Large intestine (tissue), 3 donors: Measurements from ENCODE around the gene RIMS1. TPM values are rescaled to one million over a fixed set of nuclear protein-coding genes. Genes with fewer than 3 reads are reported as not detected.
A peak's percentile ranks its signal among the peaks of the same experiment; 100 is the strongest.

Experiments
- DNase-seq, 2 donors: peaks; one replicate each; pipeline versions ENCODE4 v3.0.0 to v3.0.0-alpha.2; 2013
- H3K27ac ChIP-seq: one replicate; pipeline ENCODE4 v1.5.1; 2013; ENCODE audit warnings: low read length
- H3K27me3 ChIP-seq: 2 replicates; pipeline ENCODE4 v1.6.1; 2013; ENCODE audit warnings: low read length; ENCODE audit not compliant: control insufficient read depth, insufficient read depth
- H3K36me3 ChIP-seq: 2 replicates; pipeline ENCODE4 v1.6.1; 2013; ENCODE audit warnings: low read length; ENCODE audit not compliant: control insufficient read depth, insufficient read depth
- H3K4me1 ChIP-seq: one replicate; pipeline ENCODE4 v1.6.1; 2013; ENCODE audit warnings: low read length; ENCODE audit not compliant: control insufficient read depth, insufficient read depth
- H3K4me3 ChIP-seq: one replicate; pipeline ENCODE4 v1.5.1; 2013; ENCODE audit warnings: low read length
- H3K9me3 ChIP-seq: one replicate; pipeline ENCODE4 v1.6.1; 2013; ENCODE audit warnings: mild to moderate bottlenecking, low read depth, low read length, moderate library complexity; ENCODE audit not compliant: control insufficient read depth
- WGBS: methylation state at CpG from one replicate; pipeline ENCODE4 v1.1.5; 2013; ENCODE audit warnings: low lambda C conversion rate; ENCODE audit not compliant: insufficient coverage; 5-methylcytosine and 5-hydroxymethylcytosine counted together
- polyA plus RNA-seq: library from polyadenylated mRNA; unstranded; fragments of 120-200 nt; gene quantifications from one replicate; pipeline ENCODE4 v1.2.1, GENCODE V29; 2013

The RIMS1 gene
- polyA plus RNA-seq, 1 donor: 4.2 TPM

GRCh38 chr6:72401865-72402264, 515.5 kb downstream of the RIMS1 start:
- no peak overlapping the region for H3K27ac ChIP-seq
- no peaks in the 10 kb centered on the region for H3K27me3 ChIP-seq
- no peaks in the 10 kb centered on the region for H3K4me1 ChIP-seq
- H3K9me3 ChIP-seq: no peaks in the 10 kb centered on the region
- H3K4me3 ChIP-seq: no peak overlapping the region
- H3K36me3 ChIP-seq: no peaks in the 10 kb centered on the region
- no peak for DNase-seq

GRCh38 chr6:72403413-72403812, 517.1 kb downstream of the RIMS1 start:
- Histone ChIP-seq H3K4me3 (no peak overlapping the region), H3K27me3 (no peaks in the 10 kb centered on the region), H3K9me3 (no peaks in the 10 kb centered on the region), H3K36me3 (no peaks in the 10 kb centered on the region), H3K4me1 (no peaks in the 10 kb centered on the region), H3K27ac (no peak overlapping the region)
- DNase-seq: no peak
- WGBS: 86% methylated on average over 1 of the region's 2 CpGs

- 100% methylated on average over 1 of the region's 2 CpGs for WGBS
- H3K27me3 ChIP-seq: no peaks in the 10 kb centered on the region
- no peak overlapping the region for H3K27ac ChIP-seq
- no peak overlapping the region for H3K4me3 ChIP-seq
- H3K9me3 ChIP-seq: no peaks in the 10 kb centered on the region
- no peak for DNase-seq
- H3K4me1 ChIP-seq: no peaks in the 10 kb centered on the region
- H3K36me3 ChIP-seq: no peaks in the 10 kb centered on the region
Measured at GRCh38 chr6:72406517-72406916, 520.2 kb downstream of the RIMS1 start.

- no peaks in the 10 kb centered on the region for H3K36me3 ChIP-seq
- H3K9me3 ChIP-seq: no peaks in the 10 kb centered on the region
- H3K4me1 ChIP-seq: no peaks in the 10 kb centered on the region
- H3K27me3 ChIP-seq: peaks cover under 1% of the 10 kb centered on the region
- whole genome bisulfite sequencing: 73% methylated on average over 5 of the region's 6 CpGs
- no peak overlapping the region for H3K4me3 ChIP-seq
- DNase-seq: no peak
- H3K27ac ChIP-seq: no peak overlapping the region
Measured at GRCh38 chr6:72410769-72411168, 524.4 kb downstream of the RIMS1 start.

GRCh38 chr6:72411872-72412708, 525.7 kb downstream of the RIMS1 start:
- DNase-seq: peak; percentile 69 to 72
- Histone ChIP-seq H3K27me3 (peaks cover 2% of the 10 kb centered on the region), H3K4me3 (no peak overlapping the region), H3K27ac (no peak overlapping the region), H3K4me1 (no peaks in the 10 kb centered on the region), H3K36me3 (no peaks in the 10 kb centered on the region), H3K9me3 (no peaks in the 10 kb centered on the region)
- WGBS: no CpG with 5 or more reads among the region's 7 CpGs

GRCh38 chr6:72412709-72413044, 526.3 kb downstream of the RIMS1 start:
- DNase-seq: no peak
- H3K9me3 ChIP-seq: no peaks in the 10 kb centered on the region
- no peaks in the 10 kb centered on the region for H3K36me3 ChIP-seq
- H3K27me3 ChIP-seq: peaks cover 2% of the 10 kb centered on the region
- no peak overlapping the region for H3K4me3 ChIP-seq
- no CpG with 5 or more reads among the region's 7 CpGs for WGBS
- no peak overlapping the region for H3K27ac ChIP-seq
- H3K4me1 ChIP-seq: no peaks in the 10 kb centered on the region

GRCh38 chr6:72413884-72414283, 527.5 kb downstream of the RIMS1 start:
- WGBS: no CpG with 5 or more reads among the region's 9 CpGs
- Histone ChIP-seq H3K27me3 (peaks cover 2% of the 10 kb centered on the region), H3K27ac (no peak overlapping the region), H3K36me3 (no peaks in the 10 kb centered on the region), H3K4me3 (no peak overlapping the region), H3K9me3 (no peaks in the 10 kb centered on the region), H3K4me1 (no peaks in the 10 kb centered on the region)
- peak in 1 of 2 donors; percentile 16 for DNase-seq

- no peaks in the 10 kb centered on the region for H3K4me1 ChIP-seq
- H3K9me3 ChIP-seq: no peaks in the 10 kb centered on the region
- H3K27me3 ChIP-seq: peaks cover 2% of the 10 kb centered on the region
- no peak overlapping the region for H3K27ac ChIP-seq
- DNase-seq: no peak
- WGBS: 100% methylated on average over 1 of the region's 4 CpGs
- no peaks in the 10 kb centered on the region for H3K36me3 ChIP-seq
- H3K4me3 ChIP-seq: no peak overlapping the region
Measured at GRCh38 chr6:72414657-72415056, 528.3 kb downstream of the RIMS1 start.

GRCh38 chr6:72416744-72417465, 530.6 kb downstream of the RIMS1 start:
- Histone ChIP-seq H3K27me3 (peaks cover 4% of the 10 kb centered on the region), H3K36me3 (no peaks in the 10 kb centered on the region), H3K4me1 (no peaks in the 10 kb centered on the region), H3K27ac (no peak overlapping the region), H3K9me3 (no peaks in the 10 kb centered on the region), H3K4me3 (no peak overlapping the region)
- 100% methylated on average over 1 of the region's 6 CpGs for WGBS
- DNase-seq: no peak

GRCh38 chr6:72417759-72418158, 531.4 kb downstream of the RIMS1 start:
- H3K4me3 ChIP-seq: no peak overlapping the region
- H3K4me1 ChIP-seq: no peaks in the 10 kb centered on the region
- peaks cover 4% of the 10 kb centered on the region for H3K27me3 ChIP-seq
- H3K9me3 ChIP-seq: no peaks in the 10 kb centered on the region
- H3K27ac ChIP-seq: no peak overlapping the region
- no peaks in the 10 kb centered on the region for H3K36me3 ChIP-seq
- 29% methylated on average over 3 of the region's 3 CpGs for WGBS
- DNase-seq: no peak
